ENCODE results near the gene NOP9.

The NOP9 gene

DNA sequence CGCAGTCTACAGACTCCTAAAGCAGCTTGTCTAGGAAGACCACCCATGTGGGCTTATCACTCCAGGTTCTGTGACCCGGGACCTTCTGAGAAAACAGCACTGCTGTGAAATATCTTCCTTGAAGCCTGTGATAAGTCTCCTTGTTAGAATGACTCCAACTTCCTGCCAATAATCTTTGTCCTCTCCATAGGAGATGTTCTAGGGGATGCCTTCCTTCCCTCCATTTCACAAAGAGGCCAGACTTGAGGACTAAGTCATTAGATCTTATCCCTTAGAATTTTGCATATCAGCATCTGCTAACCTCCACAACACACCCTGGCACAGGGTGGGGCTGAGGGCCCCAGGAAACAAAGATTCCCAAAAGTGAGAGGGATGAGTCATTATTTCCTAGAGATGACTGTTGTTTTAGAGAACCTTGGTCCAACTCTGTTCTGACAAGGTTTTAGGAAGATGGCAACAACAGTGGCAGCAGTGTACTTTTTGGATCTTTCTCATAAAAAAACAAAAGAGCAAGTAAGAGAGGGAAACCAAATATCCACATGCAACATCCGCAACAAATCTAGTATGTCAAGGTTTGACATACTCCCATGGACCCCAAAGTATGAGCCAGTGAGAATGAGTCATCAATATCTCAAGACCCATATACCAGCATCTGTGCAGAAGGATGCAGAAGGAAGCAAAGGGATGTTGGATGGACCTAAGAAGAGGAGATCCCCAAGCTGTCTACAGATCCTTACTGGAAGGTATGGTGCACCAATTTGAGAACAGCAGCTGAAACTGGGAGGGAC lies 17.7 kb downstream of the NOP9 start:
- Histone ChIP-seq H3K4me2 (ENCODE audit: low read depth, low read length, poor library complexity, severe bottlenecking) (no peak overlapping the region), H3K4me3 (ENCODE audit: insufficient read depth, low read length, poor library complexity, severe bottlenecking) (no peak overlapping the region), H3K27me3 (ENCODE audit: low read length) (no peaks in the 10 kb centered on the region), H3K9ac (ENCODE audit: low read length) (no peak overlapping the region), H3K9me2 (replicated peaks; ENCODE audit: insufficient read depth, low read length) (no peaks in the 10 kb centered on the region), H4K20me1 (ENCODE audit: low read depth, low read length) (no peaks in the 10 kb centered on the region), H3K36me3 (ENCODE audit: low read length) (no peaks in the 10 kb centered on the region), H3K27ac (ENCODE audit: low read depth, low read length) (no peak overlapping the region), H2AFZ (ENCODE audit: low read depth, low read length, severe bottlenecking) (no peak overlapping the region), H3K79me2 (ENCODE audit: insufficient read depth, low read length) (no peaks in the 10 kb centered on the region), H3K9me3 (ENCODE audit: insufficient read depth, low read length) (no peaks in the 10 kb centered on the region), H3F3A (ENCODE audit: insufficient read depth) (no peaks in the 10 kb centered on the region)
- no peak for TF ChIP-seq EZH2phosphoT487 (conservative IDR thresholded peaks at IDR 0.05; ENCODE audit: low read length)
- TF ChIP-seq, protein P1, sequence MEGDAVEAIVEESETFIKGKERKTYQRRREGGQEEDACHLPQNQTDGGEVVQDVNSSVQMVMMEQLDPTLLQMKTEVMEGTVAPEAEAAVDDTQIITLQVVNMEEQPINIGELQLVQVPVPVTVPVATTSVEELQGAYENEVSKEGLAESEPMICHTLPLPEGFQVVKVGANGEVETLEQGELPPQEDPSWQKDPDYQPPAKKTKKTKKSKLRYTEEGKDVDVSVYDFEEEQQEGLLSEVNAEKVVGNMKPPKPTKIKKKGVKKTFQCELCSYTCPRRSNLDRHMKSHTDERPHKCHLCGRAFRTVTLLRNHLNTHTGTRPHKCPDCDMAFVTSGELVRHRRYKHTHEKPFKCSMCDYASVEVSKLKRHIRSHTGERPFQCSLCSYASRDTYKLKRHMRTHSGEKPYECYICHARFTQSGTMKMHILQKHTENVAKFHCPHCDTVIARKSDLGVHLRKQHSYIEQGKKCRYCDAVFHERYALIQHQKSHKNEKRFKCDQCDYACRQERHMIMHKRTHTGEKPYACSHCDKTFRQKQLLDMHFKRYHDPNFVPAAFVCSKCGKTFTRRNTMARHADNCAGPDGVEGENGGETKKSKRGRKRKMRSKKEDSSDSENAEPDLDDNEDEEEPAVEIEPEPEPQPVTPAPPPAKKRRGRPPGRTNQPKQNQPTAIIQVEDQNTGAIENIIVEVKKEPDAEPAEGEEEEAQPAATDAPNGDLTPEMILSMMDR (IDR thresholded peaks at IDR 0.05; ENCODE audit: insufficient read depth, low read length, poor library complexity, severe bottlenecking): no peak

DNA sequence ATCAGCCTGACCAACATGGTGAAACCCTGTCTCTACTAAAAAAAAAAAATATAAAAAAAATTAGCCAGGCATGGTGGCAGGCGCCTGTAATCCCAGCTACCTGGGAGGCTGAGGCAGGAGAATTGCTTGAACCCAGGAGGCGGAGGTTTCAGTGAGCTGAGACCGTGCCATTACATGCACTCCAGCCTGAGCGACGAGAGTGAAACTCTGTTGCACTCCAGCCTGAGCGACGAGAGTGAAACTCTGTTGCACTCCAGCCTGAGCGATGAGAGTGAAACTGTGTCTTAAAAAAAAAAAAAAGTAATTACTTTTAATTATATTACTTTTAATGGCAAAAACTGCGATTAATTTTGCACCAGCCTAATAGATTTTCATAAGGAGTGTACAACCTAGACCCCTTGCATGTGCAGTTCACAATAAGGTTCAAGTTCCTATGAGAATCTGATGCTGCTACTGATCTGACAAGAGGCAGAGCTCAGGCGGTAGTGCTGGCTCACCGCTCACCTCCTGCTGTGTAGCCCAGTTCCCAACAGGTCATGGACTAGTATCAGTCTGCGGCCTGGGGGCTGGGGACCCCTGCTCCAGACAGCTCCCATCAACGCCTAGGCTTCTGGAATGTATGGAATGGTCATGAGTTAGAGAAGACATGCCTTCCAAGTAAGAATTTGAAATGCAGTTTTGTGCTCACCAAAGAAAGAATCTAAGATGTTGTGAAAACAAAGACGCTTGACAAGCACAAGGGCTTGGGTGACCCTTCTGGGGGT lies 21.7 kb downstream of the NOP9 start:
- no peaks in the 10 kb centered on the region for H3K79me2 ChIP-seq (ENCODE audit: insufficient read depth, low read length)
- no peaks in the 10 kb centered on the region for H3K36me3 ChIP-seq (ENCODE audit: low read length)
- no peak overlapping the region for H3K9ac ChIP-seq (ENCODE audit: low read length)
- no peaks in the 10 kb centered on the region for H4K20me1 ChIP-seq (ENCODE audit: low read depth, low read length)
- no peak overlapping the region for H3K27ac ChIP-seq (ENCODE audit: low read depth, low read length)
- H3F3A ChIP-seq (ENCODE audit: insufficient read depth): no peaks in the 10 kb centered on the region
- H2AFZ ChIP-seq (ENCODE audit: low read depth, low read length, severe bottlenecking): no peak overlapping the region
- H3K27me3 ChIP-seq (ENCODE audit: low read length): no peaks in the 10 kb centered on the region
- no peaks in the 10 kb centered on the region for H3K9me3 ChIP-seq (ENCODE audit: insufficient read depth, low read length)
- no peaks in the 10 kb centered on the region for H3K9me2 ChIP-seq (replicated peaks; ENCODE audit: insufficient read depth, low read length)
- H3K4me3 ChIP-seq (ENCODE audit: insufficient read depth, low read length, poor library complexity, severe bottlenecking): no peak overlapping the region
- H3K4me2 ChIP-seq (ENCODE audit: low read depth, low read length, poor library complexity, severe bottlenecking): no peak overlapping the region
- TF ChIP-seq EZH2phosphoT487 (conservative IDR thresholded peaks at IDR 0.05; ENCODE audit: low read length): no peak

DNA sequence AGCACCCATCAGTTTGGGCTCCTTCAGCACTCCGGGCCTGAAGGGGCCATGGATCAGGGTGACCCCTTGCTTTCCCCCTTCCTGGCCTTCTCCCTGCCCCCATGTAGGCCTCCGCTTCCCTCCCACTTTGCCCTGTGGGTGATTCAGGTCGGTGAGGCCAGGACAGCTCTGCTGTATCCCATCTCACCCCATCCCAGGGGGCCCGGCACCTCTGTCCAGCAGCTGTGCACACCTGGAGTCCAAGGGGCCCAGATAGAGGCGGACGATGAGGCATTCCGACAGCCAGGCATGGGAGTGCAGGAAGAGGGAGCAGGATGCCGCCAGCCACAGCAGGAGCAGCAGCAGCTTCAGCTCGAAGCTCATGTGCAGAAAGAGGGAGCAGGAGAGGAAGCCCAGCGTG lies 23.0 kb downstream of the NOP9 start:
- no peak overlapping the region for H3K4me2 ChIP-seq (ENCODE audit: low read depth, low read length, poor library complexity, severe bottlenecking)
- H3K4me3 ChIP-seq (ENCODE audit: insufficient read depth, low read length, poor library complexity, severe bottlenecking): no peak overlapping the region

More for the DNA sequence above, 23.0 kb downstream of the NOP9 start:
- H3K36me3 ChIP-seq (ENCODE audit: low read length): no peaks in the 10 kb centered on the region
- H3K9me2 ChIP-seq (replicated peaks; ENCODE audit: insufficient read depth, low read length): no peaks in the 10 kb centered on the region
- no peaks in the 10 kb centered on the region for H3K27me3 ChIP-seq (ENCODE audit: low read length)
- no peak for TF ChIP-seq EZH2phosphoT487 (conservative IDR thresholded peaks at IDR 0.05; ENCODE audit: low read length)
- TF ChIP-seq, protein P1 (IDR thresholded peaks at IDR 0.05; ENCODE audit: insufficient read depth, low read length, poor library complexity, severe bottlenecking): no peak
- no peaks in the 10 kb centered on the region for H3K79me2 ChIP-seq (ENCODE audit: insufficient read depth, low read length)
- H4K20me1 ChIP-seq (ENCODE audit: low read depth, low read length): no peaks in the 10 kb centered on the region
- H3K27ac ChIP-seq (ENCODE audit: low read depth, low read length): no peak overlapping the region
- no peak overlapping the region for H2AFZ ChIP-seq (ENCODE audit: low read depth, low read length, severe bottlenecking)
- H3K9ac ChIP-seq (ENCODE audit: low read length): no peak overlapping the region
- H3F3A ChIP-seq (ENCODE audit: insufficient read depth): no peaks in the 10 kb centered on the region
- no peaks in the 10 kb centered on the region for H3K9me3 ChIP-seq (ENCODE audit: insufficient read depth, low read length)

Data from SU-DHL-6 (cell line).